Erythroblast (primary cell): Measurements from ENCODE around the gene IFIT1B.

Source experiments
- GATA1 ChIP-seq: IDR thresholded peaks from 2 replicates; pipeline ENCODE4 v1.6.1; 2011; ENCODE audit warnings: low read depth, mild to moderate bottlenecking, control low read depth, low read length, moderate library complexity
- POLR2A ChIP-seq: IDR thresholded peaks from 2 replicates; pipeline ENCODE4 v1.6.1; 2011; ENCODE audit warnings: mild to moderate bottlenecking, low read length

GRCh38 chr10:89419548-89419947 is 41.7 kb downstream of the IFIT1B start:
- TF ChIP-seq POLR2A (no peak), GATA1 (no peak)
